Fibroblast of the conjunctiva (primary cell): Measurements from ENCODE around the gene DIP2C.

Source experiments
- DNase-seq: peaks from one replicate; pipeline ENCODE4 v3.0.0-alpha.2; 2010; ENCODE audit warnings: low read depth

The DIP2C gene

GRCh38 chr10:230758-231157 lies 458.7 kb downstream of the DIP2C start:
- no peak for DNase-seq

GRCh38 chr10:228366-228765 lies 461.1 kb downstream of the DIP2C start:
- no peak for DNase-seq

GRCh38 chr10:227014-227413 lies 462.5 kb downstream of the DIP2C start:
- no peak for DNase-seq

GRCh38 chr10:226018-226417 lies 463.4 kb downstream of the DIP2C start:
- no peak for DNase-seq

- no peak for DNase-seq
These were observed 464.9 kb downstream of the DIP2C start for GRCh38 chr10:224571-224970.
